HFFc6 (cell line): ENCODE results near the gene TPST2. TPM values are rescaled to one million over a fixed set of nuclear protein-coding genes. Genes with fewer than 3 reads are reported as not detected.

Experiments
- DNase-seq: peaks from one replicate; pipeline ENCODE4 v3.0.0-alpha.2; 2018
- H3K27ac Mint-ChIP-seq: 2 replicates; pipeline ENCODE4 v1.8.0; 2020; ENCODE audit warnings: mild to moderate bottlenecking, mixed read lengths
- H3K27me3 Mint-ChIP-seq: 2 replicates; pipeline ENCODE4 v1.8.0; 2021; ENCODE audit warnings: mild to moderate bottlenecking, moderate library complexity, mixed read lengths; ENCODE audit not compliant: insufficient read depth
- H3K36me3 Mint-ChIP-seq: 2 replicates; pipeline ENCODE4 v1.8.0; 2021; ENCODE audit warnings: low read depth, mixed read lengths
- H3K4me1 Mint-ChIP-seq: 2 replicates; pipeline ENCODE4 v1.8.0; 2020; ENCODE audit warnings: low read depth, mixed read lengths
- H3K4me3 Mint-ChIP-seq: 2 replicates; pipeline ENCODE4 v1.8.0; 2020; ENCODE audit warnings: mild to moderate bottlenecking, moderate library complexity, mixed read lengths
- H3K9me3 Mint-ChIP-seq: 2 replicates; pipeline ENCODE4 v1.8.0; 2020; ENCODE audit warnings: mild to moderate bottlenecking, mixed read lengths
- total RNA-seq, 6 experiments: library from RNA; stranded (reverse); fragmentation: NEBNext Ultra II Directional; extraction: Animal tissue kit (Norgen Biotek cat#: 25700); gene quantifications; 2 replicates in 1 of 6; 3 replicates in 5 of 6; pipeline ENCODE4 v1.2.3, GENCODE V29; 2021
- TF ChIP-seq, protein P1 (sequence below): fragments of 200-600 bp; sonication (generic); IDR thresholded peaks from 2 replicates; pipeline ENCODE4 v1.5.0; 2021; ENCODE audit warnings: antibody characterized with exemption, mild to moderate bottlenecking

TPST2 gene
- total RNA-seq, 6 experiments from 2014 or later, result 66.8 to 75.5 (median 73.8) TPM

DNA sequence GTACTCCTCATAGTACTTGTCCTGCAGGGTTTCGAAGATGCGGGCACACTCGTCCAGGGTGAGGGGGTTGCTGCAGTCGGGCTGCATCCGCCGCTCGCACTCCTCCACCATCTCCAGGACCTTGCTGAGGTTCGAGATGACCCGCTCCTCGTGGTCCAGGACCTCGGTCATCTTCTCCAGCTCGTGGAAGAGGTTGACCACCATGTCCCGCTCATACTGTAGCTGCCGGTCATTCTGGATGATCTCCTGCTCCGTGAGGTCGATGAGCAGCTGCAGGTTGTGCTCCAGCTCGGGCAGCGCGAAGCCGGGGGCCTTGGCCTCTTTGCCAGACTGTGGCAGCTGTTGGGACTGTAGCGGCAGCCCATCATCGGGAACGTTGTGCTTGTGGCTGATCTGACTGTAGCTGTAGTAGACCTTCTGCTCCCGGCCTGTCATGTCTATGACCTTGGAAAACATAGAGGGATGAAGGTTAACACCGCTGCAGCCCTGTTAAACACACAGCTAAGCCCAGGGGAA is 90.7 kb downstream of the TPST2 start:
- DNase-seq, result no peak
- Mint-ChIP-seq H3K27ac (no peak overlapping the region), H3K4me3 (no peak overlapping the region), H3K36me3 (peaks cover 43% of the 10 kb centered on the region), H3K9me3 (no peaks in the 10 kb centered on the region), H3K27me3 (no peaks in the 10 kb centered on the region; the same call in 1 of the 2 replicates), H3K4me1 (peaks cover 22% of the 10 kb centered on the region)
- TF ChIP-seq, protein P1, sequence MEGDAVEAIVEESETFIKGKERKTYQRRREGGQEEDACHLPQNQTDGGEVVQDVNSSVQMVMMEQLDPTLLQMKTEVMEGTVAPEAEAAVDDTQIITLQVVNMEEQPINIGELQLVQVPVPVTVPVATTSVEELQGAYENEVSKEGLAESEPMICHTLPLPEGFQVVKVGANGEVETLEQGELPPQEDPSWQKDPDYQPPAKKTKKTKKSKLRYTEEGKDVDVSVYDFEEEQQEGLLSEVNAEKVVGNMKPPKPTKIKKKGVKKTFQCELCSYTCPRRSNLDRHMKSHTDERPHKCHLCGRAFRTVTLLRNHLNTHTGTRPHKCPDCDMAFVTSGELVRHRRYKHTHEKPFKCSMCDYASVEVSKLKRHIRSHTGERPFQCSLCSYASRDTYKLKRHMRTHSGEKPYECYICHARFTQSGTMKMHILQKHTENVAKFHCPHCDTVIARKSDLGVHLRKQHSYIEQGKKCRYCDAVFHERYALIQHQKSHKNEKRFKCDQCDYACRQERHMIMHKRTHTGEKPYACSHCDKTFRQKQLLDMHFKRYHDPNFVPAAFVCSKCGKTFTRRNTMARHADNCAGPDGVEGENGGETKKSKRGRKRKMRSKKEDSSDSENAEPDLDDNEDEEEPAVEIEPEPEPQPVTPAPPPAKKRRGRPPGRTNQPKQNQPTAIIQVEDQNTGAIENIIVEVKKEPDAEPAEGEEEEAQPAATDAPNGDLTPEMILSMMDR, result no peak

DNA sequence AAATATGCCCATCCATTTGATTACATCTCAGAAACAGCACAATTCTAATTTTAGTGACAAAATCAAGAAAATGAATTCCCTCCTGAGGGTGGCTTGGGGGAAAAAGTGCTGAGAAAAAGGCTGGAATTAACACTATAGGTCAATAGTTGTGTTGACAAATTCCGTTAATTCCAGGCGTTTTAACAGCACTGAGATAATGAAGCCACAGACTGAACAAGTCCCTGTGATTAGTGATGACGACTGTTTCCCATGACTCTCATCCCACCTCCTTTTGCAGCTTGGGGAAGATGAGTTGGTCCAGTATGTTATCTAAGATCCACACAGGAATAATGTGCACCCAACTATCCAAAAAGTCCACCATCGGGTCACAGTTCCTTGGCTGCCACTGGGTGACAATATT is 93.5 kb downstream of the TPST2 start:
- H3K27ac Mint-ChIP-seq, result no peak overlapping the region
- no peaks in the 10 kb centered on the region for H3K9me3 Mint-ChIP-seq
- H3K4me3 Mint-ChIP-seq, result no peak overlapping the region
- H3K27me3 Mint-ChIP-seq, result no peaks in the 10 kb centered on the region
- peaks cover 47% of the 10 kb centered on the region for H3K36me3 Mint-ChIP-seq
- no peak for DNase-seq
- TF ChIP-seq, protein P1, result no peak
- peaks cover 13% of the 10 kb centered on the region for H3K4me1 Mint-ChIP-seq

DNA sequence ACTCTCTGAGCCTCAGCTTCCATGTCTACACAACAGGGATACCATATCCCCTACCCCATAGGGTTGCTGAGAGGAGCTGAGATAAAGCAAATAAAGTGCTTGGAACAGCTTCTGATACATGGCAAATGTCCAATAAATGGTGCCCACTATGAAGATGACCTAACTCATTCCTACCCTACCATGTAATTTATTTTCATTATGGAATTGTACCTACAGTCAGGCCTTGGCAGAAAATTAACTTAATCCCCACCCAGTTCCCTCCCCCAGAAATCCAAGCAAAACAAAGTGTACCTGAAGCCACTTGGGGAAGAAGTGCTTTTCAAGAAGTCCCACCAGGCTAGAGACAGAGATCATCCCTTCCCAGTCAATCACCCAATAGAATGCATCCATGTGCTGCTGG is 95.4 kb downstream of the TPST2 start:
- Mint-ChIP-seq H3K4me1 (no peaks in the 10 kb centered on the region), H3K4me3 (no peak overlapping the region), H3K27me3 (no peaks in the 10 kb centered on the region; the same call in 1 of the 2 replicates), H3K36me3 (peaks cover 34% of the 10 kb centered on the region), H3K27ac (no peak overlapping the region), H3K9me3 (no peaks in the 10 kb centered on the region)
- TF ChIP-seq, protein P1, result no peak
- DNase-seq, result no peak

DNA sequence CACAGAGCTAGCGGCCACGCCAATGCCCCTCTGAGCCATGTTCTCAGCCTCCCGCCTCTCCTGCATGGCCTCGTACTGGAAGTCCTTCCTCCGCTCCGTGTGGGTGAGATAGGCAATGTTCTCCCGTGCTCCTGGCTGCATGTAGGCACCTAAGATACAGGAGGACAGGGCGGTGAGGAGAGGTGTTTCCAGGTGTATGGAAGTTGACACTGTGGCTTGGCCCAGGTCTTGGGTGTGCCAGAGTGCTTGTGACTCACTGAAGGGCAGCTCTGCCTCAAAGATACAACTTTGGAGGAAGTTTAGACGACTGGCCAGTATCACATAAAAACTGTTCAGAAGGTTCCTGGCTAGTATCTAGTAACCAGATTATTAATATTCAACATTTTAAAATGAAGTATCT is 97.7 kb downstream of the TPST2 start:
- H3K27ac Mint-ChIP-seq, result no peak overlapping the region
- H3K4me1 Mint-ChIP-seq, result no peaks in the 10 kb centered on the region
- peaks cover 26% of the 10 kb centered on the region for H3K36me3 Mint-ChIP-seq
- H3K27me3 Mint-ChIP-seq, result no peaks in the 10 kb centered on the region; the same call in 1 of the 2 replicates
- no peak overlapping the region for H3K4me3 Mint-ChIP-seq
- no peak for DNase-seq
- no peaks in the 10 kb centered on the region for H3K9me3 Mint-ChIP-seq
- TF ChIP-seq, protein P1, result no peak

DNA sequence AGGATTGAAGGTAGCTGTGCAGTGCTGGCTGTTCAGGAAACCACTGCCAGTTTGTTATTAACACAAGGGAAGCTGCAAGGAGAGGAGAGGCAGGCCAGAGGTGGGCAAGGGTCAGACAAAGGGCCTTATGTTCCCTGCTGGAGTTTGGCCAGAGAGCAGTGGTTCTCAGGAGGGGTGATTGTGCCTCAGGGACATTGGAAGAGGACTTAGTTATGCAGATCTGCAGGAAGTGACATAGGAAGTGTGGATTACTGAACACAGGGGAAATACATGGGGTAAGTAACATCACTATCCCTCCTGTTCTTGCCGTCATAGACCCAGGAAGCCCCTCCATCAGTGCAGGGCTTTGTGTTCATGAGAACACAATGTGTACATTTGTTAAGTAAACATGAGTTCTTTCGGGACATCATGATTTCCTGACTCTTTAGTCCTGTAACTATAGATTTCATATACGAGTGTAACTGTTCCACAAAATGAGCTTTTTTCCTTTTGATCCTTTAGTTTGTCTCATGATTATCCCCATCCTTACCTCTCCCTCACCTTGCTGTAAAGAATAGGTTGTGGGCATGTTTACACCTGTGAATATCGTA is 100.4 kb downstream of the TPST2 start:
- no peak overlapping the region for H3K27ac Mint-ChIP-seq
- DNase-seq, result no peak

More for the DNA sequence above, 100.4 kb downstream of the TPST2 start:
- Mint-ChIP-seq H3K27me3 (no peaks in the 10 kb centered on the region; the same call in 1 of the 2 replicates), H3K9me3 (no peaks in the 10 kb centered on the region), H3K4me1 (peaks cover 18% of the 10 kb centered on the region), H3K36me3 (peaks cover 22% of the 10 kb centered on the region), H3K4me3 (no peak overlapping the region)
- TF ChIP-seq, protein P1, result no peak
